Islet of Langerhans (tissue), 1 donor: ENCODE data around the gene BIRC7.

Source experiments
- FAIRE-seq: peaks from one replicate; lab custom pipeline; 2011; peaks lifted over from hg19 to GRCh38; lab: Jason Lieb, UNC

Gene BIRC7

GRCh38 chr20:63235399-63235983 is at the start of gene BIRC7:
TSS of gene BIRC7 (plus strand) at chr20:63235905. CDS start at chr20:63236097, 192 bp downstream.
- no peak for FAIRE-seq

GRCh38 chr20:63186084-63186483 is 49.6 kb upstream of the BIRC7 start:
- FAIRE-seq = no peak

GRCh38 chr20:63186528-63187316 is 49.0 kb upstream of the BIRC7 start:
- FAIRE-seq = no peak

- FAIRE-seq = no peak
Measured at GRCh38 chr20:63187338-63188158, 48.2 kb upstream of the BIRC7 start.

GRCh38 chr20:63188159-63188442 is 47.6 kb upstream of the BIRC7 start:
- no peak for FAIRE-seq

GRCh38 chr20:63188641-63189321 is 46.9 kb upstream of the BIRC7 start:
- no peak for FAIRE-seq

- FAIRE-seq = no peak
Measured at GRCh38 chr20:63189322-63189642, 46.4 kb upstream of the BIRC7 start.

GRCh38 chr20:63189846-63190559 is 45.7 kb upstream of the BIRC7 start:
- no peak for FAIRE-seq

GRCh38 chr20:63190828-63191227 is 44.9 kb upstream of the BIRC7 start:
- no peak for FAIRE-seq

GRCh38 chr20:63191400-63191799 is 44.3 kb upstream of the BIRC7 start:
- FAIRE-seq = no peak

GRCh38 chr20:63192721-63193120 is 43.0 kb upstream of the BIRC7 start:
- FAIRE-seq = no peak

GRCh38 chr20:63194007-63194796 is 41.5 kb upstream of the BIRC7 start:
- no peak for FAIRE-seq

- FAIRE-seq = no peak
Measured at GRCh38 chr20:63194797-63195173, 40.9 kb upstream of the BIRC7 start.

- FAIRE-seq = no peak
Measured at GRCh38 chr20:63196768-63197470, 38.8 kb upstream of the BIRC7 start.

- no peak for FAIRE-seq
Measured at GRCh38 chr20:63198606-63199005, 37.1 kb upstream of the BIRC7 start.

GRCh38 chr20:63202021-63202420 is 33.7 kb upstream of the BIRC7 start:
- no peak for FAIRE-seq

- FAIRE-seq = no peak
Measured at GRCh38 chr20:63202811-63203526, 32.7 kb upstream of the BIRC7 start.

GRCh38 chr20:63204362-63204761 is 31.3 kb upstream of the BIRC7 start:
- FAIRE-seq = no peak

- no peak for FAIRE-seq
Measured at GRCh38 chr20:63205896-63206295, 29.8 kb upstream of the BIRC7 start.

- no peak for FAIRE-seq
Measured at GRCh38 chr20:63206878-63207277, 28.8 kb upstream of the BIRC7 start.
